Cardiac muscle cell (in vitro differentiated cells and primary cell): ENCODE results near the gene AIP. TPM values are rescaled to one million over a fixed set of nuclear protein-coding genes. Genes with fewer than 3 reads are reported as not detected.

ENCODE experiments used
- DNase-seq, 2 donors: peaks; one replicate each; pipeline versions ENCODE4 v3.0.0 to v3.0.0-alpha.2; 2010 to 2017; ENCODE audit warnings: low read depth in 1 of 2, low spot score in 1 of 2
- H3K27ac ChIP-seq: fragments of 200-600 bp; sonication (generic); 2 replicates; pipeline ENCODE4 v1.5.1; 2016
- H3K27me3 ChIP-seq: fragments of 200-600 bp; sonication (generic); 2 replicates; pipeline ENCODE4 v1.6.0; 2016; ENCODE audit warnings: control low read depth
- H3K36me3 ChIP-seq: fragments of 200-600 bp; sonication (generic); 2 replicates; pipeline ENCODE4 v1.5.1; 2016; ENCODE audit warnings: control low read depth
- H3K4me1 ChIP-seq: fragments of 200-600 bp; sonication (generic); 2 replicates; pipeline ENCODE4 v1.8.1; 2017; ENCODE audit warnings: low read depth, mild to moderate bottlenecking, mixed run types
- H3K4me3 ChIP-seq: fragments of 200-600 bp; sonication (generic); 2 replicates; pipeline ENCODE4 v1.5.1; 2016; ENCODE audit warnings: mild to moderate bottlenecking
- H3K9me3 ChIP-seq: fragments of 200-600 bp; sonication (generic); 2 replicates; pipeline ENCODE4 v1.5.1; 2017; ENCODE audit warnings: low read depth, mild to moderate bottlenecking, control low read depth
- polyA plus RNA-seq: library from polyadenylated mRNA; unstranded; fragments of >200 nt; fragmentation: Nextera tagmentation; extraction: Ambion mirVana; gene quantifications from 2 replicates; pipeline ENCODE4 v1.2.1, GENCODE V29; 2016
- total RNA-seq: library from RNA; depleted of rRNA; stranded (reverse); fragments of >200 nt; gene quantifications from 2 replicates; pipeline ENCODE4 v1.2.3, GENCODE V29; 2016
- TF ChIP-seq, protein P1 (sequence below): IDR thresholded peaks from 2 replicates; pipeline ENCODE4 v1.5.1; 2012; ENCODE audit warnings: low read depth, mild to moderate bottlenecking, low read length

The AIP gene
- total and polyA plus RNA-seq, 2 experiments from 2014 or later: 46.4 to 73.7 TPM

- H3K4me3 ChIP-seq: no peak overlapping the region
- DNase-seq: no peak
- no peaks in the 10 kb centered on the region for H3K36me3 ChIP-seq
- no peaks in the 10 kb centered on the region for H3K27me3 ChIP-seq
- no peak overlapping the region for H3K27ac ChIP-seq
- H3K9me3 ChIP-seq: no peaks in the 10 kb centered on the region
- H3K4me1 ChIP-seq: no peaks in the 10 kb centered on the region
- TF ChIP-seq, protein P1, sequence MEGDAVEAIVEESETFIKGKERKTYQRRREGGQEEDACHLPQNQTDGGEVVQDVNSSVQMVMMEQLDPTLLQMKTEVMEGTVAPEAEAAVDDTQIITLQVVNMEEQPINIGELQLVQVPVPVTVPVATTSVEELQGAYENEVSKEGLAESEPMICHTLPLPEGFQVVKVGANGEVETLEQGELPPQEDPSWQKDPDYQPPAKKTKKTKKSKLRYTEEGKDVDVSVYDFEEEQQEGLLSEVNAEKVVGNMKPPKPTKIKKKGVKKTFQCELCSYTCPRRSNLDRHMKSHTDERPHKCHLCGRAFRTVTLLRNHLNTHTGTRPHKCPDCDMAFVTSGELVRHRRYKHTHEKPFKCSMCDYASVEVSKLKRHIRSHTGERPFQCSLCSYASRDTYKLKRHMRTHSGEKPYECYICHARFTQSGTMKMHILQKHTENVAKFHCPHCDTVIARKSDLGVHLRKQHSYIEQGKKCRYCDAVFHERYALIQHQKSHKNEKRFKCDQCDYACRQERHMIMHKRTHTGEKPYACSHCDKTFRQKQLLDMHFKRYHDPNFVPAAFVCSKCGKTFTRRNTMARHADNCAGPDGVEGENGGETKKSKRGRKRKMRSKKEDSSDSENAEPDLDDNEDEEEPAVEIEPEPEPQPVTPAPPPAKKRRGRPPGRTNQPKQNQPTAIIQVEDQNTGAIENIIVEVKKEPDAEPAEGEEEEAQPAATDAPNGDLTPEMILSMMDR: no peak
These were observed 25.4 kb upstream of the AIP start for GRCh38 chr11:67457453-67457852.

DNA sequence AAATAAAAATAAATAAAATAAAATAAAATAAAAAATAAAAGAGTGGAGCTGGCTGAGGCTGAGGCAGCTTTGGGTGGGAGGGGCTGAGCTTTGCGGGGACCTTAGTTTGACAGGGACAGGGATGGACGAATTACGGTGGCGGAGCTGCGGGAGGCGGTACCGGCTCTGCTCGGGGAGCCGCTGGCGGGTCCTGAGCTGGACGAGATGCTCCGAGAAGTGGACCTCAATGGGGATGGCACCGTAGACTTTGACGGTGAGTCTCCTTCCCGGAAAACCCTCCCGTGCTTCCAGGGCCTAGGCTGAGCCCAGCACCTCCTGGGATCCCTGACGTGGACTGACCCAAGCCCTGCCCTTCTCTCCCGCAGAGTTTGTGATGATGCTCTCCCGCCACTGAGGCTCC is 24.6 kb upstream of the AIP start:
- Histone ChIP-seq H3K9me3 (no peaks in the 10 kb centered on the region), H3K4me3 (no peak overlapping the region), H3K36me3 (no peaks in the 10 kb centered on the region), H3K27ac (no peak overlapping the region), H3K27me3 (no peaks in the 10 kb centered on the region), H3K4me1 (no peaks in the 10 kb centered on the region)
- no peak for DNase-seq
- TF ChIP-seq, protein P1: no peak

- H3K9me3 ChIP-seq: no peaks in the 10 kb centered on the region
- H3K27me3 ChIP-seq: no peaks in the 10 kb centered on the region
- TF ChIP-seq, protein P1: no peak
- peaks cover 3% of the 10 kb centered on the region for H3K4me1 ChIP-seq
- no peak overlapping the region for H3K27ac ChIP-seq
- H3K36me3 ChIP-seq: no peaks in the 10 kb centered on the region
- DNase-seq: no peak
- no peak overlapping the region for H3K4me3 ChIP-seq
These were observed 19.6 kb upstream of the AIP start for GRCh38 chr11:67463186-67463585.

- TF ChIP-seq, protein P1: no peak
- peak overlapping the region; percentile 44 for H3K27ac ChIP-seq
These were observed 19.0 kb upstream of the AIP start for GRCh38 chr11:67463680-67464410.

GRCh38 chr11:67464411-67465188 is 18.2 kb upstream of the AIP start:
- Histone ChIP-seq H3K4me3 (peak overlapping the region; percentile 54), H3K36me3 (no peaks in the 10 kb centered on the region), H3K27me3 (no peaks in the 10 kb centered on the region), H3K4me1 (peaks cover 4% of the 10 kb centered on the region), H3K27ac (peak overlapping the region; percentile 83), H3K9me3 (no peaks in the 10 kb centered on the region)
- TF ChIP-seq, protein P1: no peak
- DNase-seq: peak; percentile 75 to 90

More at GRCh38 chr11:67463680-67464410, 19.0 kb upstream of the AIP start:
- Histone ChIP-seq H3K4me3 (no peak overlapping the region), H3K4me1 (peaks cover 4% of the 10 kb centered on the region), H3K9me3 (no peaks in the 10 kb centered on the region), H3K27me3 (no peaks in the 10 kb centered on the region), H3K36me3 (no peaks in the 10 kb centered on the region)
- DNase-seq: no peak
